ENCODE data around the gene FAAP20. TPM values are rescaled to one million over a fixed set of nuclear protein-coding genes. Genes with fewer than 3 reads are reported as not detected.

The FAAP20 gene
- polyA plus RNA-seq, 1 donor from 2014 or later: 45.3 TPM

GRCh38 chr1:2184934-2185333 is 9.6 kb downstream of the FAAP20 start (continued):
- TF ChIP-seq REST (IDR thresholded peaks at IDR 0.05; ENCODE audit: borderline replicate concordance) (no peak), MXI1 (conservative IDR thresholded peaks at IDR 0.05; ENCODE audit: poor library complexity, severe bottlenecking) (no peak), RAD21 (conservative IDR thresholded peaks at IDR 0.05) (no peak)

- Histone ChIP-seq H3K4me2 (ENCODE audit: low read length) (no peak overlapping the region), H3K36me3 (ENCODE audit: insufficient read depth, low read length) (no peaks in the 10 kb centered on the region), H3K4me3 (ENCODE audit: low read length) (no peak overlapping the region), H4K20me1 (ENCODE audit: insufficient read depth) (no peaks in the 10 kb centered on the region), H3K27me3 (ENCODE audit: insufficient read depth, low read depth, low read length) (no peaks in the 10 kb centered on the region), H3K27ac (ENCODE audit: low read length) (no peak overlapping the region), H3K79me2 (replicated peaks; ENCODE audit: insufficient read depth, low read length) (no peaks in the 10 kb centered on the region), H3K9ac (ENCODE audit: low read length) (no peak overlapping the region), H3F3A (ENCODE audit: insufficient read depth, low read length, poor library complexity, severe bottlenecking) (no peaks in the 10 kb centered on the region), H2AFZ (ENCODE audit: low read depth, low read length) (no peak overlapping the region), H3K9me3 (ENCODE audit: low read length) (no peaks in the 10 kb centered on the region), H3K9me2 (ENCODE audit: insufficient read depth, low read length) (no peaks in the 10 kb centered on the region)
- TF ChIP-seq TAF1 (IDR thresholded peaks at IDR 0.05; ENCODE audit: low read depth) (no peak), EP300 (conservative IDR thresholded peaks at IDR 0.05; ENCODE audit: poor library complexity, severe bottlenecking) (no peak), EZH2 (IDR thresholded peaks at IDR 0.05; ENCODE audit: borderline replicate concordance, insufficient read depth, low read length, poor library complexity, severe bottlenecking) (no peak), MXI1 (conservative IDR thresholded peaks at IDR 0.05; ENCODE audit: poor library complexity, severe bottlenecking) (no peak), REST (IDR thresholded peaks at IDR 0.05; ENCODE audit: borderline replicate concordance) (no peak), CTCF (IDR thresholded peaks at IDR 0.05; ENCODE audit: poor library complexity, severe bottlenecking) (no peak), RAD21 (conservative IDR thresholded peaks at IDR 0.05) (no peak), SMC3 (conservative IDR thresholded peaks at IDR 0.05; ENCODE audit: poor library complexity) (no peak), POLR2AphosphoS5 (IDR thresholded peaks at IDR 0.05) (no peak)
Measured at GRCh38 chr1:2184531-2184930, 10.0 kb downstream of the FAAP20 start.
